Lower lobe of right lung (tissue), 2 donors: ENCODE measurements around the gene C20orf144. TPM values are rescaled to one million over a fixed set of nuclear protein-coding genes. Genes with fewer than 3 reads are reported as not detected.

Source experiments
- ATAC-seq, 2 donors: fragments of 200-7000 bp; cut with Tn5 transposase; one replicate each; pipeline ENCODE4 v1.9.1; 2020 to 2022; ENCODE audit warnings: mild to moderate bottlenecking in 2 of 2, moderate library complexity in 2 of 2
- DNase-seq: peaks from one replicate; pipeline ENCODE4 v3.0.0-alpha.2; 2020
- H3K27ac ChIP-seq: fragments of 200-600 bp; one replicate; pipeline ENCODE4 v1.8.0; 2022
- H3K27me3 ChIP-seq: fragments of 200-600 bp; one replicate; pipeline ENCODE4 v1.8.0; 2022; ENCODE audit warnings: low read depth
- H3K36me3 ChIP-seq: fragments of 200-600 bp; one replicate; pipeline ENCODE4 v1.8.0; 2022; ENCODE audit warnings: mild to moderate bottlenecking
- H3K4me1 ChIP-seq: fragments of 200-600 bp; one replicate; pipeline ENCODE4 v1.8.0; 2022
- H3K4me3 ChIP-seq: fragments of 200-600 bp; one replicate; pipeline ENCODE4 v1.8.0; 2022; ENCODE audit warnings: mild to moderate bottlenecking
- H3K9me3 ChIP-seq: fragments of 200-600 bp; one replicate; pipeline ENCODE4 v1.8.0; 2022
- intact Hi-C: fragments of 100-400 bp; cut with DNase I; formaldehyde crosslinking; loops from one replicate; pipeline ENCODE4 v1.11.0; 2022
- total RNA-seq: library from RNA; stranded (reverse); fragmentation: NEBNext Ultra II Directional; extraction: Animal tissue kit (Norgen Biotek cat#: 25700); gene quantifications from one replicate; pipeline ENCODE4 v1.2.1, GENCODE V29; 2021
- TF ChIP-seq, protein P1 (sequence below): fragments of 200-600 bp; IDR thresholded peaks from one replicate; pipeline ENCODE4 v1.8.0; 2022; ENCODE audit warnings: antibody characterized with exemption, mild to moderate bottlenecking
- donor health status: DM: no; HTN: yes; CAD: no; lungs with severe emphysema.

Gene C20orf144
- total RNA-seq, 1 donor from 2014 or later = not detected

DNA sequence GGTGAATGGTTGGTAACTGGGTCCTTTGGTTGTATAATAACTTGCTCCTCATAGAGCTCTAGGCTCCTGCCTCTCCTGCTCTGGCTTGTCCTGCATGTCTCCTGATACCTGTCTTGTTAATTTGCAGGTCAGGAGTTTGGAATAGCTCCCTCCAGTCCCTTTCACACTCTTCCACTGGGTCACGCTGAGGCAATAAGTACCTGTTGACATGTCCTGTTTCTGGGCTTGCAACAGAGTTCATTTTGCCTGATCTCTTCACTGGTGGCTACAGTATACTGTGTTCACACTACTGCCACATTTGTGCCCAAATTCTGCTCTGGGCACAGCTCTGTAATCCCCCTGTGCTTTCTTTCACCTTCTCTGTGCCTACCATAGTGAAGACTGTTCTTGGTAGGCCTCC lies 25.4 kb upstream of the C20orf144 start:
- TF ChIP-seq, protein P1, sequence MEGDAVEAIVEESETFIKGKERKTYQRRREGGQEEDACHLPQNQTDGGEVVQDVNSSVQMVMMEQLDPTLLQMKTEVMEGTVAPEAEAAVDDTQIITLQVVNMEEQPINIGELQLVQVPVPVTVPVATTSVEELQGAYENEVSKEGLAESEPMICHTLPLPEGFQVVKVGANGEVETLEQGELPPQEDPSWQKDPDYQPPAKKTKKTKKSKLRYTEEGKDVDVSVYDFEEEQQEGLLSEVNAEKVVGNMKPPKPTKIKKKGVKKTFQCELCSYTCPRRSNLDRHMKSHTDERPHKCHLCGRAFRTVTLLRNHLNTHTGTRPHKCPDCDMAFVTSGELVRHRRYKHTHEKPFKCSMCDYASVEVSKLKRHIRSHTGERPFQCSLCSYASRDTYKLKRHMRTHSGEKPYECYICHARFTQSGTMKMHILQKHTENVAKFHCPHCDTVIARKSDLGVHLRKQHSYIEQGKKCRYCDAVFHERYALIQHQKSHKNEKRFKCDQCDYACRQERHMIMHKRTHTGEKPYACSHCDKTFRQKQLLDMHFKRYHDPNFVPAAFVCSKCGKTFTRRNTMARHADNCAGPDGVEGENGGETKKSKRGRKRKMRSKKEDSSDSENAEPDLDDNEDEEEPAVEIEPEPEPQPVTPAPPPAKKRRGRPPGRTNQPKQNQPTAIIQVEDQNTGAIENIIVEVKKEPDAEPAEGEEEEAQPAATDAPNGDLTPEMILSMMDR = no peak
- ATAC-seq = no peak
- no peak for DNase-seq
- intact Hi-C loops = loop anchor here (10.0 kb wide), 1 partner anchor 172 kb away; no protein-coding TSS in a partner anchor
- H3K4me1 ChIP-seq = no peaks in the 10 kb centered on the region
- H3K9me3 ChIP-seq = no peaks in the 10 kb centered on the region
- no peak overlapping the region for H3K4me3 ChIP-seq
- no peaks in the 10 kb centered on the region for H3K27me3 ChIP-seq
- H3K27ac ChIP-seq = no peak overlapping the region
- H3K36me3 ChIP-seq = peaks cover 61% of the 10 kb centered on the region

DNA sequence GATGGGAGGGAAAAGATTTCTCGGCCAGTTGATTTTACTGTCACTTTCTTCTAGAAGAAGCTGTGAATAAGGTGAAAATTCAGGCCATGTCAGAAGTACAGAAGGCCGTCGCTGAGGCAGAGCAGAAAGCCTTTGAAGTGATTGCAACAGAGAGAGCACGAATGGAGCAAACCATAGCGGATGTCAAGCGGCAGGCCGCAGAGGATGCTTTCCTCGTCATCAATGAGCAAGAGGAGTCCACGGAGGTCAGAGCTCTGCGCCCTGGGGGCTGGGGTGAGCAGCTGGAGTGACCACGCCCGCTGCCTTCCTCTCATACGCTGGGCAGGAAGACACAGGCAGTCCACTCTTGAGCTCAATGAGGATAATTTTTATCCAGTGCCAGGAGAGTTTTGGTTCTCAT lies 21.8 kb upstream of the C20orf144 start:
- no peak overlapping the region for H3K27ac ChIP-seq
- peaks cover 88% of the 10 kb centered on the region for H3K36me3 ChIP-seq
- H3K9me3 ChIP-seq = no peaks in the 10 kb centered on the region
- no peak for DNase-seq
- no peak overlapping the region for H3K4me3 ChIP-seq
- TF ChIP-seq, protein P1 = no peak
- ATAC-seq = no peak
- intact Hi-C loops = no loop called here
- H3K4me1 ChIP-seq = no peaks in the 10 kb centered on the region
- no peaks in the 10 kb centered on the region for H3K27me3 ChIP-seq

DNA sequence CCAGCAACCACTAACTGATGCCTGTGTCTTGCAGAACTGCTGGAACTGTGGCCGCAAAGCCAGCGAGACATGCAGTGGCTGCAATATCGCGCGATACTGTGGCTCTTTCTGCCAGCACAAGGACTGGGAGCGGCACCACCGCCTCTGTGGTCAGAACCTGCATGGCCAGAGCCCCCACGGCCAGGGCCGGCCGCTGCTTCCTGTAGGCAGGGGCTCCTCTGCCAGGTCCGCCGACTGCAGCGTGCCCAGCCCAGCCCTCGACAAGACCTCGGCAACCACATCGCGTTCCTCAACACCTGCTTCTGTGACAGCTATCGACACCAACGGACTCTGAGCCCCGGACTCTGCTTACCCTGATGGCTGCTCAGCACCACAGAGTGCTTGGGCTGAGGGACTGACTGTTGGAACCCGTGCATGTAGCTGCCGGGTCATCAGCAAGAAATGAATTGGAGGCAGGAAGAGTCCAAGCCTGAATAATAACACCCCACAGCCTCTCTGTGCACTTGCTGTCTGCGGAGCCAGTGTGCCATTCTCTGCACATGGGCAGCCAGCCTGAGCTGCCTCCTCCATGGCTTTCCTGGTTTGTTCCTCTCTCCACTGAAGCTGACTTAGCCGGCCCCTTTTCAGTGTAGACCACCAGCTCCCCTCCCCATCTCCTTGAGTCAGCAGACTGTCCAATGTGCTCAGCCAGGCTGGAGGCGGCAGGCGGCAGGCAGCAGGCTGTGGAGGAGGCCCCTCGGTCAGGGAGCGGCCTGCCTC lies 17.6 kb upstream of the C20orf144 start:
- Histone ChIP-seq H3K4me3 (no peak overlapping the region), H3K27me3 (no peaks in the 10 kb centered on the region), H3K4me1 (peaks cover 28% of the 10 kb centered on the region), H3K36me3 (peaks cover 60% of the 10 kb centered on the region), H3K27ac (no peak overlapping the region), H3K9me3 (no peaks in the 10 kb centered on the region)
- no peak for ATAC-seq
- DNase-seq = no peak
- TF ChIP-seq, protein P1 = no peak
- intact Hi-C loops = no loop called here

DNA sequence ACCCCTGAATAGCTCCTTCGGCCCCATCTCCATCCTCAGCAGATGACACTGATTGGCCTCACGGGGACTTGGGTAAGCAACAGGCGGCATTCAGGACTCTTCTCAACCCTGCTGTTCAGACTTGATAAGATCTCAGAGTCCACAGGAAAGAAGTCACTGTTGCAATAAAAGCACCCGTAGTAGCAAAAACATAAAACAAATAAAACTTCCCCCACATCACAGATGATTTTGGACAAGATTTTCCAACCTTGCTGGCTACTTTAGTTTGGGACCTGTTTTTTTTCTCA lies 17.1 kb upstream of the C20orf144 start:
- H3K4me3 ChIP-seq = no peak overlapping the region
- intact Hi-C loops = no loop called here

DNA sequence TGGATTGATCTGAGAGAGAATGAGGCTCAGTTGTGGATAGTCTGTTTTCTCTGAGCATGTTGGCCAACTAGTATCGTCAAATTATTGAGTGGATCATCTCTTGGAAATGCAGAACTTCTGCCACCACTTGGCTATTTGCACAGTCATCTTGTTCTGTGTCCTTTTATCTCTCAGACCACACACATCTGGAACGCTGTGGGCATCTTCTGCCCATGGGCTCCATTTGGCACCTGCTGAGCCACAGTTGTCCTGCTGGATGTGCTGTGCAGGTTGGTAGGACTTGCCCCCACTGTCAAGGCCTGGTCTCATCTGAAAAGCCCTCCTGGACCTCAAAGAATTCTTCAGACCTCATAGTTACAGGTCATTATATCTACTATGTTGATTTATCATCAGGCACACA lies 16.7 kb upstream of the C20orf144 start:
- no peak overlapping the region for H3K4me3 ChIP-seq
- no peaks in the 10 kb centered on the region for H3K9me3 ChIP-seq
- no peak for DNase-seq
- H3K27me3 ChIP-seq = no peaks in the 10 kb centered on the region
- peaks cover 28% of the 10 kb centered on the region for H3K4me1 ChIP-seq
- TF ChIP-seq, protein P1 = no peak
- intact Hi-C loops = no loop called here
- peaks cover 52% of the 10 kb centered on the region for H3K36me3 ChIP-seq
- no peak for ATAC-seq
- H3K27ac ChIP-seq = no peak overlapping the region

More for the DNA sequence above, 17.1 kb upstream of the C20orf144 start:
- H3K27ac ChIP-seq = no peak overlapping the region
- no peak for DNase-seq
- H3K4me1 ChIP-seq = peaks cover 28% of the 10 kb centered on the region
- ATAC-seq = no peak
- TF ChIP-seq, protein P1 = no peak
- H3K27me3 ChIP-seq = no peaks in the 10 kb centered on the region
- H3K36me3 ChIP-seq = peaks cover 55% of the 10 kb centered on the region
- no peaks in the 10 kb centered on the region for H3K9me3 ChIP-seq
